Small intestine (tissue), 4 donors: ENCODE results near the gene ZNF780A. TPM values are rescaled to one million over a fixed set of nuclear protein-coding genes. Genes with fewer than 3 reads are reported as not detected.

Source experiments
- polyA plus RNA-seq, 4 donors: library from polyadenylated mRNA; stranded (reverse) in 3 of 4; unstranded in 1 of 4; fragments of 200-250 nt in 3 of 4; fragments of 120-200 nt in 1 of 4; gene quantifications; one replicate each; pipeline versions ENCODE4 v1.2.1 to v1.2.3, GENCODE V29; 2013
- donor health status: healthy with polysubstance abuse.
- donor health status: Bipolar disorder and iron deficiency.
- donor health status: healthy.

ZNF780A gene
- polyA plus RNA-seq, 4 donors, result 11.2 to 18.6 (median 17.5) TPM

Other genes starting within 250 kb of the ZNF780A start
- gene FBL, start 244.6 kb downstream of the ZNF780A start, polyA plus RNA-seq, result 100 to 1,000 TPM; 109 to 447 (median 199) TPM
- 100 to 1,000 TPM in 2 of 4 donors, 10 to 100 TPM in 2; 17.0 to 743 (median 81.2) TPM for gene FCGBP, start 156.3 kb downstream of the ZNF780A start, polyA plus RNA-seq
- 100 to 1,000 TPM in 1 of 4 donors, 10 to 100 TPM in 3; 70.4 to 111 (median 91.6) TPM for gene PSMC4, start 119.8 kb downstream of the ZNF780A start, polyA plus RNA-seq
- gene ZNF546, start 93.9 kb downstream of the ZNF780A start, polyA plus RNA-seq, result 1 to 10 TPM in 2 of 4 donors, under 1 TPM in 2; under 0.01 to 3.3 (median 0.92) TPM
- gene ZNF780B, start 34.7 kb downstream of the ZNF780A start, polyA plus RNA-seq, result 10 to 100 TPM in 1 of 4 donors, 1 to 10 TPM in 3; 1.1 to 22.6 (median 5.7) TPM
- gene MAP3K10, start 100.5 kb upstream of the ZNF780A start, polyA plus RNA-seq, result 1 to 10 TPM; 5.4 to 9.7 (median 6.9) TPM
- 1 to 10 TPM in 1 of 4 donors, under 1 TPM in 1, not detected in 2; 0.21 to 2.6 TPM for gene TTC9B, start 127.4 kb upstream of the ZNF780A start, polyA plus RNA-seq
- gene CCNP, start 135.7 kb upstream of the ZNF780A start, polyA plus RNA-seq, result 1 to 10 TPM in 2 of 4 donors, under 1 TPM in 1, not detected in 1; 0.82 to 1.2 (median 1.1) TPM
- 10 to 100 TPM; 19.2 to 97.2 (median 48.5) TPM for gene AKT2, start 194.4 kb upstream of the ZNF780A start, polyA plus RNA-seq